GM23338 (cell line): ENCODE data around the gene COL6A3.

ENCODE experiments used
- EZH2 ChIP-seq: fragments of 200-600 bp; sonication (generic); IDR thresholded peaks from one replicate; pipeline ENCODE4 v1.8.0; 2017; ENCODE audit warnings: antibody characterized with exemption, mild to moderate bottlenecking, low read depth; ENCODE audit not compliant: unreplicated experiment
- EZH2phosphoT487 ChIP-seq: fragments of 200-600 bp; sonication (generic); IDR thresholded peaks from one replicate; pipeline ENCODE4 v1.8.1; 2018; ENCODE audit warnings: antibody characterized with exemption; ENCODE audit not compliant: unreplicated experiment
- JUNB ChIP-seq: IDR thresholded peaks from one replicate; pipeline ENCODE4 v1.6.1; 2016; ENCODE audit warnings: antibody characterized with exemption; ENCODE audit not compliant: unreplicated experiment
- POLR2AphosphoS5 ChIP-seq: IDR thresholded peaks from 2 replicates; pipeline ENCODE4 v1.6.1; 2016; ENCODE audit warnings: antibody characterized with exemption, low read depth
- TF ChIP-seq, protein P1 (sequence below), 2 experiments: fragments of 200-600 bp in 1 of 2; sonication (generic) in 1 of 2; conservative IDR thresholded peaks; 2 replicates each; pipeline versions ENCODE4 v1.5.1 to v1.6.1; 2016 to 2017; ENCODE audit warnings: antibody characterized with exemption in 2 of 2, low read depth in 2 of 2, mild to moderate bottlenecking in 2 of 2, moderate library complexity in 1 of 2
- TF ChIP-seq, protein P2 (sequence below): IDR thresholded peaks from one replicate; pipeline ENCODE4 v1.6.1; 2018; ENCODE audit warnings: antibody characterized with exemption; ENCODE audit not compliant: unreplicated experiment

DNA sequence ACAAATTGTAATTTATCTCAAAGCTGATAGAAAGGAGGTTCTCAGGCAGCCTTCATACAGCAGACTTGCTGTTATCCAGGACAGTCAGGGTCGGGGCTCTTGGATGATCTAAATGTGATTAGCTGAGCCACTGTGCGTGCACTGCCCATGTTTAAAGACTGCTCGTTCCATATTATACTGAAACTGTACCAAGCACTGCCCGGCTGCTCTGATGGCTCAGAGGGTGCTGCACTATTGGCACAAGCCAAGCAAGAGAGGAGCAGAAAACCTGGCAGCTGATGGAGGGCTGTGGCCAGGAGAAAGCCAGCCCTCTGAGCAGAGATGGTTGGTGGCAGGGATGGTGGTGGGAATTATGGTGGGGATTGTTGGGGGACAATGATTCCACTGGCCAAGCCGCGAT lies 63.4 kb downstream of the COL6A3 start:
- TF ChIP-seq, protein P1, sequence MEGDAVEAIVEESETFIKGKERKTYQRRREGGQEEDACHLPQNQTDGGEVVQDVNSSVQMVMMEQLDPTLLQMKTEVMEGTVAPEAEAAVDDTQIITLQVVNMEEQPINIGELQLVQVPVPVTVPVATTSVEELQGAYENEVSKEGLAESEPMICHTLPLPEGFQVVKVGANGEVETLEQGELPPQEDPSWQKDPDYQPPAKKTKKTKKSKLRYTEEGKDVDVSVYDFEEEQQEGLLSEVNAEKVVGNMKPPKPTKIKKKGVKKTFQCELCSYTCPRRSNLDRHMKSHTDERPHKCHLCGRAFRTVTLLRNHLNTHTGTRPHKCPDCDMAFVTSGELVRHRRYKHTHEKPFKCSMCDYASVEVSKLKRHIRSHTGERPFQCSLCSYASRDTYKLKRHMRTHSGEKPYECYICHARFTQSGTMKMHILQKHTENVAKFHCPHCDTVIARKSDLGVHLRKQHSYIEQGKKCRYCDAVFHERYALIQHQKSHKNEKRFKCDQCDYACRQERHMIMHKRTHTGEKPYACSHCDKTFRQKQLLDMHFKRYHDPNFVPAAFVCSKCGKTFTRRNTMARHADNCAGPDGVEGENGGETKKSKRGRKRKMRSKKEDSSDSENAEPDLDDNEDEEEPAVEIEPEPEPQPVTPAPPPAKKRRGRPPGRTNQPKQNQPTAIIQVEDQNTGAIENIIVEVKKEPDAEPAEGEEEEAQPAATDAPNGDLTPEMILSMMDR (conservative IDR thresholded peaks at IDR 0.05; ENCODE audit: low read depth in 2 of 2): no peak
- no peak for TF ChIP-seq EZH2phosphoT487
- TF ChIP-seq EZH2: no peak
- no peak for TF ChIP-seq POLR2AphosphoS5
- TF ChIP-seq, protein P2, sequence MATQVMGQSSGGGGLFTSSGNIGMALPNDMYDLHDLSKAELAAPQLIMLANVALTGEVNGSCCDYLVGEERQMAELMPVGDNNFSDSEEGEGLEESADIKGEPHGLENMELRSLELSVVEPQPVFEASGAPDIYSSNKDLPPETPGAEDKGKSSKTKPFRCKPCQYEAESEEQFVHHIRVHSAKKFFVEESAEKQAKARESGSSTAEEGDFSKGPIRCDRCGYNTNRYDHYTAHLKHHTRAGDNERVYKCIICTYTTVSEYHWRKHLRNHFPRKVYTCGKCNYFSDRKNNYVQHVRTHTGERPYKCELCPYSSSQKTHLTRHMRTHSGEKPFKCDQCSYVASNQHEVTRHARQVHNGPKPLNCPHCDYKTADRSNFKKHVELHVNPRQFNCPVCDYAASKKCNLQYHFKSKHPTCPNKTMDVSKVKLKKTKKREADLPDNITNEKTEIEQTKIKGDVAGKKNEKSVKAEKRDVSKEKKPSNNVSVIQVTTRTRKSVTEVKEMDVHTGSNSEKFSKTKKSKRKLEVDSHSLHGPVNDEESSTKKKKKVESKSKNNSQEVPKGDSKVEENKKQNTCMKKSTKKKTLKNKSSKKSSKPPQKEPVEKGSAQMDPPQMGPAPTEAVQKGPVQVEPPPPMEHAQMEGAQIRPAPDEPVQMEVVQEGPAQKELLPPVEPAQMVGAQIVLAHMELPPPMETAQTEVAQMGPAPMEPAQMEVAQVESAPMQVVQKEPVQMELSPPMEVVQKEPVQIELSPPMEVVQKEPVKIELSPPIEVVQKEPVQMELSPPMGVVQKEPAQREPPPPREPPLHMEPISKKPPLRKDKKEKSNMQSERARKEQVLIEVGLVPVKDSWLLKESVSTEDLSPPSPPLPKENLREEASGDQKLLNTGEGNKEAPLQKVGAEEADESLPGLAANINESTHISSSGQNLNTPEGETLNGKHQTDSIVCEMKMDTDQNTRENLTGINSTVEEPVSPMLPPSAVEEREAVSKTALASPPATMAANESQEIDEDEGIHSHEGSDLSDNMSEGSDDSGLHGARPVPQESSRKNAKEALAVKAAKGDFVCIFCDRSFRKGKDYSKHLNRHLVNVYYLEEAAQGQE: no peak
- no peak for TF ChIP-seq JUNB
